Heart left ventricle (tissue), 13 donors: Measurements from ENCODE around the gene PAM16.

ENCODE experiments used
- CTCF ChIP-seq, 12 donors: fragments of 200-600 bp; sonication (generic) in 4 of 12; IDR thresholded peaks; one replicate each; pipeline versions ENCODE4 v1.5.0 to v1.8.0; 2018 to 2022; ENCODE audit warnings: antibody characterized with exemption in 12 of 12, mild to moderate bottlenecking in 5 of 12
- POLR2A ChIP-seq, 2 donors: fragments of 450-650 bp; IDR thresholded peaks; one replicate each; pipeline ENCODE4 v1.6.1; 2017; ENCODE audit warnings: antibody characterized with exemption in 2 of 2, mild to moderate bottlenecking in 2 of 2, moderate library complexity in 2 of 2
- donor health status: ischemic (EF 13 %, LVEDD 7.1; RV severe dilation, severe dysfunction).
- donor health status: DM: no; HTN: yes; CAD: no.
- donor health status: DM: no; HTN: no; CAD: no.
- donor health status: ischemic (EF 25% LVEDD 6.9; RV normal size, moderate dysfunction).
- donor health status: ischemic (EF 25% LVEDD 5.7; RV mildly dilated, moderate dysfunction).
- donor health status: ischemic (EF 35%, LVEDD 5.7; RV mildly dilated, moderate dysfunction).
- donor health status: nonischemic (EF 11% LVEDD 7.7; RV severe dilation, severe dysfunction).
- donor health status: DM: yes; HTN: yes; CAD: no.
- donor health status: PGD.
- donor health status: ischemic (EF 29% LVEDD 5.4; RV normal size, mild dysfunction).
- donor health status: nonischemic (EF 23%, LVEDD 6.1; RV moderate dilation, normal function).

- no peak for TF ChIP-seq CTCF (IDR thresholded peaks at IDR 0.05)
- TF ChIP-seq POLR2A (IDR thresholded peaks at IDR 0.05) = no peak
Observed at GRCh38 chr16:4295581-4295980, 55.5 kb downstream of the PAM16 start.
